OCI-LY3 (cell line): ENCODE measurements around the gene LSMEM2.

ENCODE experiments used
- H2AFZ ChIP-seq: fragments of 200-600, 300-600 bp; shearing (Covaris generic); 2 replicates; pipeline ENCODE4 v1.6.0; 2014; ENCODE audit warnings: antibody characterized with exemption, low read depth, low read length
- H3K27ac ChIP-seq: fragments of 200-600, 300-600 bp; sonication (generic); 2 replicates; pipeline ENCODE4 v1.5.1; 2014; ENCODE audit warnings: mild to moderate bottlenecking, low read length, moderate library complexity, mixed read lengths
- H3K27me3 ChIP-seq: fragments of 200-600, 300-600 bp; sonication (generic); 2 replicates; pipeline ENCODE4 v1.6.1; 2014; ENCODE audit warnings: low read depth, low read length, mixed read lengths
- H3K36me3 ChIP-seq: fragments of 200-600, 300-600 bp; sonication (generic); replicated peaks from 2 replicates; pipeline ENCODE3; 2014; ENCODE audit warnings: low read depth, low read length, mixed read lengths
- H3K4me1 ChIP-seq: fragments of 300-600, 200-600 bp; sonication (generic); 2 replicates; pipeline ENCODE4 v1.6.1; 2014; ENCODE audit warnings: low read length, mixed read lengths
- H3K4me2 ChIP-seq: fragments of 200-600, 300-600 bp; sonication (generic); 2 replicates; pipeline ENCODE4 v1.6.1; 2014; ENCODE audit warnings: low read length, mixed read lengths
- H3K4me3 ChIP-seq: fragments of 300-600, 200-600 bp; sonication (generic); 2 replicates; pipeline ENCODE4 v1.5.1; 2014; ENCODE audit warnings: antibody characterized with exemption, mild to moderate bottlenecking, low read length, moderate library complexity
- H3K79me2 ChIP-seq: fragments of 300-600, 200-600 bp; shearing (Covaris generic); 2 replicates; pipeline ENCODE4 v1.6.1; 2014; ENCODE audit warnings: mild to moderate bottlenecking, low read length, mixed read lengths
- H3K9ac ChIP-seq: fragments of 300-600, 200-600 bp; shearing (Covaris generic); 2 replicates; pipeline ENCODE4 v1.6.0; 2014; ENCODE audit warnings: mild to moderate bottlenecking, low read length, moderate library complexity
- H3K9me3 ChIP-seq: fragments of 200-600, 300-600 bp; shearing (Covaris generic); 2 replicates; pipeline ENCODE4 v1.6.1; 2014; ENCODE audit warnings: low read length, mixed read lengths; ENCODE audit not compliant: insufficient read depth
- H4K20me1 ChIP-seq: fragments of 200-600, 300-600 bp; sonication (generic); 2 replicates; pipeline ENCODE4 v1.6.1; 2016; ENCODE audit warnings: low read length, mixed read lengths; ENCODE audit not compliant: insufficient read depth
- EZH2phosphoT487 ChIP-seq: fragments of 200-600 bp; shearing (Covaris generic); IDR thresholded peaks from 2 replicates; pipeline ENCODE4 v1.6.1; 2018; ENCODE audit warnings: antibody characterized with exemption, mixed run types, low read depth
- TF ChIP-seq, protein P1 (sequence below): fragments of 200-600, 300-600 bp; sonication (generic); IDR thresholded peaks from 2 replicates; pipeline ENCODE4 v1.5.1; 2014; ENCODE audit warnings: antibody characterized with exemption, low read length, low read depth

Gene LSMEM2

DNA sequence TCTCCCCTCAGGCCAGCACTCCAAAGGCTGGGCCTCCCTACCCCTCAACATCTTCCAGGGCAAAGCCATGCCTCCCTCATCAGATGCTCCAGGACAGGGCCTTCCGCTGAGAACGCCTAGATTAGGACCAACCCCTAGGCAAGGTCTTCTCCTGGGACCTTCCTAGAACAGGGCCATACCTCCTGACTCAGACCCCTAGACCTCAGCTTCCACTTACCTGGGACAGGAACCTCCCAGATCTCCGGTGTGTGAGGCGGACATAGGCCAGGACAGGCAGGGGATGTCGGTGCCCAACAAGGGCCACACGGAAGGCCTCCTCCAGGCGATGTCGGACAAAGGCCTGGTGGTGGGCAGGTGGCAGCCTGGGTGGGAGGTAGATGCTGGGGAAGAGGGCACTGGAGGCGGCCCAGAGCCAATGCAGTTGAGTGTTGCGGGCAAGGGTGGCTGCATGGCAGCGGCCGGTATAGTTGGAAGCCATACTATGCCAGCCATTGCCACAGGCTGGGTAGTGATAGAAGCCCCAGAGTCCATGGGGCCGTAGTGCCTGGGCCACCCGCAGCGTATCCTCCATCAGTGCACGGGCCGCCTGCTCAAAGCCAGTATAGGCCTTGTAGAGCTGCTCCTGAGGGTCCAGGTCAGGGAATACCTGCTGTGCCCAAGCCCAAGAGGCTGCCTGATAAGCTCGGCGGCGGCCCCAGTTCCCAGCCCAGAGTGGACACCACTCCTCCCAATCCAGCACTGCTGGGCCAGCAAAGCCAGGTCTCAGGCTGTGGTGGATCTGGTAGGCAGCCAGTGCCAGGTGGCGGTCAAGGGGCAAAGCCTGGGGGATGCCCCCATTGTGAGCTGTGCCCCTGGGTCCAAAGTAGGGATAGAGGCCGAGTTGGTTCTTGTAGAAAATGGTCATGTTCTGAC, 15.9 kb downstream of the LSMEM2 start:
- H3K9ac ChIP-seq, result no peak overlapping the region
- no peak overlapping the region for H3K27ac ChIP-seq
- no peaks in the 10 kb centered on the region for H4K20me1 ChIP-seq
- no peak overlapping the region for H2AFZ ChIP-seq
- H3K4me2 ChIP-seq, result no peak overlapping the region
- TF ChIP-seq, protein P1, sequence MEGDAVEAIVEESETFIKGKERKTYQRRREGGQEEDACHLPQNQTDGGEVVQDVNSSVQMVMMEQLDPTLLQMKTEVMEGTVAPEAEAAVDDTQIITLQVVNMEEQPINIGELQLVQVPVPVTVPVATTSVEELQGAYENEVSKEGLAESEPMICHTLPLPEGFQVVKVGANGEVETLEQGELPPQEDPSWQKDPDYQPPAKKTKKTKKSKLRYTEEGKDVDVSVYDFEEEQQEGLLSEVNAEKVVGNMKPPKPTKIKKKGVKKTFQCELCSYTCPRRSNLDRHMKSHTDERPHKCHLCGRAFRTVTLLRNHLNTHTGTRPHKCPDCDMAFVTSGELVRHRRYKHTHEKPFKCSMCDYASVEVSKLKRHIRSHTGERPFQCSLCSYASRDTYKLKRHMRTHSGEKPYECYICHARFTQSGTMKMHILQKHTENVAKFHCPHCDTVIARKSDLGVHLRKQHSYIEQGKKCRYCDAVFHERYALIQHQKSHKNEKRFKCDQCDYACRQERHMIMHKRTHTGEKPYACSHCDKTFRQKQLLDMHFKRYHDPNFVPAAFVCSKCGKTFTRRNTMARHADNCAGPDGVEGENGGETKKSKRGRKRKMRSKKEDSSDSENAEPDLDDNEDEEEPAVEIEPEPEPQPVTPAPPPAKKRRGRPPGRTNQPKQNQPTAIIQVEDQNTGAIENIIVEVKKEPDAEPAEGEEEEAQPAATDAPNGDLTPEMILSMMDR, result no peak
- peaks cover 10% of the 10 kb centered on the region for H3K36me3 ChIP-seq
- no peaks in the 10 kb centered on the region for H3K9me3 ChIP-seq
- H3K27me3 ChIP-seq, result no peaks in the 10 kb centered on the region
- no peak overlapping the region for H3K4me3 ChIP-seq
- H3K4me1 ChIP-seq, result peaks cover 20% of the 10 kb centered on the region
- H3K79me2 ChIP-seq, result peaks cover 32% of the 10 kb centered on the region

DNA sequence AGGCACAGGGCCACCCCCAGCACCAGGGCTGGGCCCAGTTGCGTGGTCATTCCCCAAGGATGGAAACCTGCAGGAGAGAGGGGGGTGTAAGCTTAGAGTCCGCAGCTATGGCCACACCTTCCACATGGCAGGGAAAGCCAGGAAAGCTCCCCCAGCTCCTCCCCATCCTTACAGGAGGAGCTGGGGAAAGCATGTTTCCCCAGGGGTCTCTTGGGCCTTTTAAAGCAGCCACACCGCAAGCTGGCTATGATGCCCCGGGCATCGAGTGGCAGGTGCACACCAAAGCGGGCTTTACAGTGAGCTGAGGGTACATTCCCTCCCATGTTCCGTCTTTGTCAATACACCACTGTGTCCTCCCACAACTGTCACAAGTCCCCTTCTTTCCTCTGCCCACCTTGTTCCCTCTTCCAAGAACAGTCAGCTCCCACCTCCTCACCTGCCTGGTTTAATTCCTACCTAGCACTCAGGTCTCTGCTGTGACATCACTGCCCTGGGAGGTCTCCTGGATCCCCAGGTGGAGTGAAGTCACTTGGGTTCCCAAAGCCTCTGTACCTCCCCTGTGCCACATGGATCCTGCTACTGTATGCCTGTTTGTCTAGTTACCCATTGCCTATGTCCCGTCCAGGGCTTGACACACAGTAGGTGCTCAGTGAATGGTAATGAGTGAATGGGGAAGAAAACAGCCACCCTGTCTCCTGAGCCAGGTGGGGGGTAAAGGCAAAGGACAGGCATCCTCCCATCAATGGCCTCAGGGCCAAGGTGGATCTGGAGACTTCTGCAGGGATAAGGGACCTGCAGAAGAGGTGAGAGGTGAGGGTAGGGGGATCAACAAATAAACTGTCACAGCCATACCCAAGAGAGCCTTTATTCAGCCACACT, 16.9 kb downstream of the LSMEM2 start:
- peaks cover 21% of the 10 kb centered on the region for H3K79me2 ChIP-seq
- no peaks in the 10 kb centered on the region for H3K9me3 ChIP-seq
- H3K9ac ChIP-seq, result no peak overlapping the region
- H2AFZ ChIP-seq, result no peak overlapping the region
- H3K4me1 ChIP-seq, result peaks cover 23% of the 10 kb centered on the region
- H3K36me3 ChIP-seq, result no peaks in the 10 kb centered on the region
- no peak overlapping the region for H3K4me3 ChIP-seq
- no peak overlapping the region for H3K27ac ChIP-seq
- H3K4me2 ChIP-seq, result no peak overlapping the region
- no peaks in the 10 kb centered on the region for H3K27me3 ChIP-seq
- H4K20me1 ChIP-seq, result no peaks in the 10 kb centered on the region
- no peak for TF ChIP-seq EZH2phosphoT487
- TF ChIP-seq, protein P1, result no peak

DNA sequence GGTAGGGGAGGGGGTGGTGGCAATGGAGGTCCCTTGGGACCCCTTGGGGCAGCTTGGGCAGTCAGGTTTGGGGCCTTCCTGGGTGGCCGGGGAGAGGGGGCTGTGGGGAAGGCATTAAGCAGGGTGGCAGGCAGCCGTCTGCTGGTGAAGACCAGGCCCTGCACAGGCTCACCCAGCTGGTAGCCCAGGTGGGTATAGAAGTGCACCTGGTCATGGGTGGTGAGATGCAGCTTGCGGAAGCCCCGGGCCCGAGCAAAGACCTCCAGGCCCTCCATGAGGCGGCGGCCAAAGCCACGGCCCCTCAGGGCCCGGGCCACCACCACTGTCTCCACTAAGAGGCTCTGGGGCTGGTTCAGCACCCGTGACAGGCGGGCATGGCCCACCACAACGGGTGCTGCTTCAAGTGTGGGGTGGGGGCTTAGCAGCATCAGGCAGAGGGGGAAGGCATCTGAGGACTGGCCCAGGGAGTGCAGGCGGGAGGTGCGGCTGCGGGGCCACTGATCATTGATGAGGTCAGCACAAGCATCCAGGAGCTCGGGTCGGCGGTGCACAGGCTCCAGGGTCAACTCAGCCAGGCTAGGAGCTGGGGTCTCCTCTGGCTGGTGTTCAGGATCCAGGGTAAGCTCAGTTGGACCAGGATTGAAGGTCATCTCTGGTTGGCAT, 18.0 kb downstream of the LSMEM2 start:
- H3K9ac ChIP-seq, result no peak overlapping the region

More for the DNA sequence above, 18.0 kb downstream of the LSMEM2 start:
- H3K79me2 ChIP-seq, result peaks cover 11% of the 10 kb centered on the region
- peaks cover 22% of the 10 kb centered on the region for H3K4me1 ChIP-seq
- H3K27me3 ChIP-seq, result no peaks in the 10 kb centered on the region
- no peak overlapping the region for H3K4me2 ChIP-seq
- H4K20me1 ChIP-seq, result no peaks in the 10 kb centered on the region
- no peaks in the 10 kb centered on the region for H3K9me3 ChIP-seq
- H3K27ac ChIP-seq, result no peak overlapping the region
- H2AFZ ChIP-seq, result no peak overlapping the region
- no peak overlapping the region for H3K4me3 ChIP-seq
- no peaks in the 10 kb centered on the region for H3K36me3 ChIP-seq
- no peak for TF ChIP-seq EZH2phosphoT487
- TF ChIP-seq, protein P1, result no peak
